Glutamatergic neuron (in vitro differentiated cells): ENCODE results near the gene ANKEF1. TPM values are rescaled to one million over a fixed set of nuclear protein-coding genes. Genes with fewer than 3 reads are reported as not detected.
A peak's percentile ranks its signal among the peaks of the same experiment; 100 is the strongest.

Experiments
- DNase-seq: peaks from one replicate; pipeline ENCODE4 v3.0.0; 2022
- H3K27ac Mint-ChIP-seq: one replicate; pipeline ENCODE4 v1.8.0; 2020; ENCODE audit warnings: mild to moderate bottlenecking, mixed read lengths, inconsistent platforms; ENCODE audit not compliant: unreplicated experiment
- H3K27me3 Mint-ChIP-seq: one replicate; pipeline ENCODE4 v1.8.0; 2020; ENCODE audit warnings: mild to moderate bottlenecking, moderate library complexity, mixed read lengths, inconsistent platforms; ENCODE audit not compliant: unreplicated experiment
- H3K36me3 Mint-ChIP-seq: one replicate; pipeline ENCODE4 v1.8.0; 2020; ENCODE audit warnings: mild to moderate bottlenecking, mixed read lengths, inconsistent platforms; ENCODE audit not compliant: unreplicated experiment
- H3K4me1 Mint-ChIP-seq: one replicate; pipeline ENCODE4 v1.8.0; 2020; ENCODE audit warnings: mild to moderate bottlenecking, low read depth, mixed read lengths, inconsistent platforms; ENCODE audit not compliant: unreplicated experiment
- H3K4me3 Mint-ChIP-seq: one replicate; pipeline ENCODE4 v1.8.0; 2020; ENCODE audit warnings: mild to moderate bottlenecking, mixed read lengths, inconsistent platforms; ENCODE audit not compliant: unreplicated experiment
- H3K9me3 Mint-ChIP-seq: one replicate; pipeline ENCODE4 v1.8.0; 2020; ENCODE audit warnings: mild to moderate bottlenecking, moderate library complexity, mixed read lengths, inconsistent platforms; ENCODE audit not compliant: unreplicated experiment
- long read RNA-seq: library from polyadenylated mRNA; unstranded; transcript quantifications from one replicate; pipeline ENCODE4 v2.0.0, GENCODE V29; 2020; ENCODE audit not compliant: unreplicated experiment
- total RNA-seq: library from RNA; stranded (reverse); fragmentation: NEBNext Ultra II Directional; extraction: Animal tissue kit (Norgen Biotek cat#: 25700); gene quantifications from one replicate; pipeline ENCODE4 v1.2.1, GENCODE V29; 2021; ENCODE audit not compliant: unreplicated experiment
- TF ChIP-seq, protein P1 (sequence below): fragments of 200-600 bp; sonication (generic); IDR thresholded peaks from one replicate; pipeline ENCODE4 v1.5.0; 2021; ENCODE audit not compliant: partially characterized antibody, unreplicated experiment

Gene ANKEF1
- 4.3 TPM for total RNA-seq
- long read RNA-seq, partial matches to known transcripts, result 5 of 6 reads
- long read RNA-seq, other reads (novel, unspliced or antisense), result 1 of 6 reads

GRCh38 chr20:10034717-10035571, at the start of gene ANKEF1:
ANKEF1 (plus strand) TSS chr20:10034987; CDS start chr20:10038302, 3,315 bp downstream.
- no peaks in the 10 kb centered on the region for H3K36me3 Mint-ChIP-seq
- no peaks in the 10 kb centered on the region for H3K4me1 Mint-ChIP-seq
- DNase-seq, result peak; percentile 90
- no peaks in the 10 kb centered on the region for H3K9me3 Mint-ChIP-seq
- H3K4me3 Mint-ChIP-seq, result peak within 1 kb of the TSS; percentile 78
- TF ChIP-seq, protein P1, sequence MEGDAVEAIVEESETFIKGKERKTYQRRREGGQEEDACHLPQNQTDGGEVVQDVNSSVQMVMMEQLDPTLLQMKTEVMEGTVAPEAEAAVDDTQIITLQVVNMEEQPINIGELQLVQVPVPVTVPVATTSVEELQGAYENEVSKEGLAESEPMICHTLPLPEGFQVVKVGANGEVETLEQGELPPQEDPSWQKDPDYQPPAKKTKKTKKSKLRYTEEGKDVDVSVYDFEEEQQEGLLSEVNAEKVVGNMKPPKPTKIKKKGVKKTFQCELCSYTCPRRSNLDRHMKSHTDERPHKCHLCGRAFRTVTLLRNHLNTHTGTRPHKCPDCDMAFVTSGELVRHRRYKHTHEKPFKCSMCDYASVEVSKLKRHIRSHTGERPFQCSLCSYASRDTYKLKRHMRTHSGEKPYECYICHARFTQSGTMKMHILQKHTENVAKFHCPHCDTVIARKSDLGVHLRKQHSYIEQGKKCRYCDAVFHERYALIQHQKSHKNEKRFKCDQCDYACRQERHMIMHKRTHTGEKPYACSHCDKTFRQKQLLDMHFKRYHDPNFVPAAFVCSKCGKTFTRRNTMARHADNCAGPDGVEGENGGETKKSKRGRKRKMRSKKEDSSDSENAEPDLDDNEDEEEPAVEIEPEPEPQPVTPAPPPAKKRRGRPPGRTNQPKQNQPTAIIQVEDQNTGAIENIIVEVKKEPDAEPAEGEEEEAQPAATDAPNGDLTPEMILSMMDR, result no peak
- H3K27me3 Mint-ChIP-seq, result peaks cover 1% of the 10 kb centered on the region
- H3K27ac Mint-ChIP-seq, result peak within 1 kb of the TSS; percentile 7

DNA sequence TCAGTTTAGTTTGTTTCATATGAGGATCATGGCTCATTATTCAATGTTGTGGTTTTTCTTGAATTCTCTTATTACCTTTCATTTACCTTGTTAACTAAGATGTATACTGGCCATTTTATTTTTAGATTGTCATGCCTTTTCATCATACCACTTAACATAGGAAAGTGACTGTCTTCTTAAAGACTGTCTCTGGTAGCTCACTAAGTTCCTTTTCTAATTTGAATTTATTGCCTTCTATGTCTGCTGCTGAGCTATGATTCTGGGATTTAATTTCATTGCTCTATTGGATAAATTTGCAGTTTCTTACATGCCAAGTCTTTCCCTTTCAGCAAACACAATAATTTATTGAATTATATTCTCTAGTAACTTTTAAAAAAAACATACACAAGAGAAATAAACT, 49.5 kb upstream of the ANKEF1 start:
- TF ChIP-seq, protein P1, result no peak
- Mint-ChIP-seq H3K27me3 (no peaks in the 10 kb centered on the region), H3K9me3 (no peaks in the 10 kb centered on the region), H3K27ac (no peak overlapping the region), H3K4me1 (no peaks in the 10 kb centered on the region), H3K4me3 (no peak overlapping the region), H3K36me3 (no peaks in the 10 kb centered on the region)
- no peak for DNase-seq

DNA sequence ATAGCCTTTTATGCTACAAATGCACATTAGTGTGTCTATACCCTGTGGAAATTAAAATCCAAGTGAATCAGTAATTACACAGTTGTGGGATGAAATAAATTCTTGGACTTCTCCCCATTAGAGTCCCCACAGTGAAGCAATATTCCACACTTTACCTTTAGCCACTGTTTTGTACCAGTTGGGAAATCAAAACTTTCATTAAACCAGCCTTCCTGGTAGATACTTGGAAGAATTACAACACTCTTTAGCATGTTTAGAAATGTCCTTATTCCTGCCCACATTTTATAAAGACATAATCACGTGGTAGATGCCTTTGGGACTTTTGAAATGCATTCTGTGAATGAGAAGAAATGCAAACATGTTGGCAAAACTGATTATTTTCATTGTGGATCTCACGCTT, 49.0 kb upstream of the ANKEF1 start:
- Mint-ChIP-seq H3K9me3 (no peaks in the 10 kb centered on the region), H3K4me3 (no peak overlapping the region), H3K36me3 (no peaks in the 10 kb centered on the region), H3K27ac (no peak overlapping the region), H3K27me3 (no peaks in the 10 kb centered on the region), H3K4me1 (no peaks in the 10 kb centered on the region)
- DNase-seq, result no peak
- TF ChIP-seq, protein P1, result no peak

GRCh38 chr20:9989066-9989724, 45.6 kb upstream of the ANKEF1 start:
- Mint-ChIP-seq H3K4me1 (no peaks in the 10 kb centered on the region), H3K9me3 (no peaks in the 10 kb centered on the region), H3K36me3 (no peaks in the 10 kb centered on the region), H3K4me3 (no peak overlapping the region), H3K27ac (no peak overlapping the region), H3K27me3 (no peaks in the 10 kb centered on the region)
- TF ChIP-seq, protein P1, result no peak
- DNase-seq, result no peak

- Mint-ChIP-seq H3K27me3 (no peaks in the 10 kb centered on the region), H3K4me1 (no peaks in the 10 kb centered on the region), H3K27ac (no peak overlapping the region), H3K9me3 (no peaks in the 10 kb centered on the region), H3K4me3 (no peak overlapping the region), H3K36me3 (no peaks in the 10 kb centered on the region)
- TF ChIP-seq, protein P1, result no peak
- DNase-seq, result no peak
These were observed 41.6 kb upstream of the ANKEF1 start for GRCh38 chr20:9993137-9993536.
